GM19328 (cell line): ENCODE data around the gene SMTNL2.

ENCODE experiments used
- ATAC-seq: cut with Tn5 transposase; IDR thresholded peaks from one replicate; pipeline ENCODE4 v1.9.1; 2021; ENCODE audit warnings: mild to moderate bottlenecking, moderate library complexity; ENCODE audit not compliant: unreplicated experiment

Gene SMTNL2

DNA sequence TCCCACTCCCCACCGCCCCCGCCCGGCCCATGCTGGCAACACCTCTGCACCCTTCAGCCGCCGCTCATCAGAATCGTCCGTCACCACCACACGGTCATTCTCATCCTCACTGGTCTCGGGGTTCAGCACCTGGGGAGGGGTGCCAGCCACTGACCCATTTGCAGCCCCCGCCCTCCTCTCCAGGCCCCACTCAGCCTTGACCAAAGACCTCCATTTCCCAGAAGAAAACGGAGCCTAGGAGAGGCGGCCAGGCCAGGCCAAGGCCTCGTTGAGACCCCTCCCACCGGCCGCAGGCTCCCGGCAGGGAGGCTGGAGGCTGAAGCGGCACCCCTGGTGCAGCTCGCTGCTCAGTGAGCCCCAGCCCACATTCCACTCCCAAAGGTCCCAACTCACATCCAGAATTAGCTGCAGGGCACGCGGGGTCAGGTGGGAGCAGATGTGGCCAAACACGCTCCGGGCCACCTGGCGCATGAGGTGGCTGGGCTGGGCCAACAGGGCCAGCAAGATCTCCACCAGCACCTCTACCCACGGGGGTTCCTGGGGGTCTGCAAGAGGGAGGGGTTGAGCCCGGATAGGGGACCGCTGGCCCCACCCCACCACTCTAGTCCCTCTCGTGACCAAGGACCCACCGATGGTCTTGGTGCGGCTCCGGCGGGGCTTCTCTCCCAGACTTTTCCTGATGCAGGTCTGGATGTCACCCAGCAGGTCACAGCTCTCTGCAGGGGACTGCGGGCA, 38.9 kb upstream of the SMTNL2 start:
- ATAC-seq, result no peak

- ATAC-seq, result no peak
These were observed 37.0 kb upstream of the SMTNL2 start for GRCh38 chr17:4547118-4547906.

- ATAC-seq, result no peak
These were observed 36.3 kb upstream of the SMTNL2 start for GRCh38 chr17:4548061-4548461.

GRCh38 chr17:4548721-4549531, 35.4 kb upstream of the SMTNL2 start:
- ATAC-seq, result no peak

DNA sequence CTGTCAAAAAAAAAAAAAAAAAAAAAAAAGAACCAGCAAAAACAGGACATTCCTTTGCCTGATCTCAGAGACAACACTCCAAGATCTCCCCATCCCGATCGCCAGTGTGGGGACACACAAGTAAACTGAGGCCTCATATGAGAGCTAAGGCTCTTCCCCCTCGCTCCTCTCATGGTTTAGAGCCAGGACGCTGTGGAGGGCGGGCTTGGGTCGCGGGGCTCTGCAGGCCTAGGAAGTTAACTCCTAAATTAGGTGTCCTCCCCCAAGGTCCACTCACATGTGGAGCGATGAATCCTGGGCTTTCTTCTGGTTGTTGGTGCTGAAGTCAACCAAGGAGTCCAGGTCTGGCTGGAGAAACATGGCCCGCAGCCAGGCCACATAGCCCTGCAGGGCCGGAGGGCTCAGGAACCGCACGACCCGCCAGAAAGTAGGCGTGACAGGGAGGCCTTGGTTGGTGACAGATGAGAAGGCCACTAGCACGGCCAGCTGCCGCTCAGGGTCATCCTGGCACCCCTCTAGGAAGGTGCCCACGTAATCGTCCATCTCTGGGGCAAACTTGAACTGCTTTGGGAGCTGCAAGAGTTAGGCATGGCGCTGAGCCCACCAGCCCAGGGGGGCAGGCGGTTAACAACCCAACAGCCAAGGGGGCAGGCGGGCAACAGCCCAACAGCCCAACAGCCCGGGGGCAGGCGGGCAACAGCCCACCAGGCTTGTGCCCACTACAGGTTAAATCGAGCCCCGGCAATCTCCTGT, 34.4 kb upstream of the SMTNL2 start:
- no peak for ATAC-seq

DNA sequence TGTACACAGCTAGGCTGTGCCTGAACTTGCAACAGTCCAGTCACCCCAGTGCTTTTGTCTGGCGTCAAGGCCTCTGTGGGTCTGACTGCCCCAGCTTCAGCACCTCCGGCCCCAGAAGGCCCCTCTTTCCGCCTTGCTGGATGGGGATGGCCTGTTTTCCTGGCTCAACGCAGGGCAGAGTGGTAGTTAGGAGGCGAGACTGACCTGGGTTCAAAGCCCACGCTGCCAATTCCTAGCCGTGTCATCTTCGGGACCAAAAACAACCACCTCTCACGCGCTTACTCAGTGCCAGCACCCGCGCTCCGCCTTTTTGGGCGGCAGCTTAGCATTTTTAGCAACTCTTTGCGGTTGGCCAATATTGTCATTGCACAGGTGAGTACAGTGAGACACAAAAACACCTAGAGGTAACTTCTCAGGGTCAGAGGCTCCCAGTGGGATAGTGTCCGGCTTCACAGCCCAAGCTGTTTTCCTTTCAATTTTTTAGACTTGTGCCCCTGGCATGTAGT, 33.7 kb upstream of the SMTNL2 start:
- no peak for ATAC-seq

GRCh38 chr17:4551141-4551540, 33.2 kb upstream of the SMTNL2 start:
- ATAC-seq, result no peak

- no peak for ATAC-seq
These were observed 32.4 kb upstream of the SMTNL2 start for GRCh38 chr17:4551796-4552525.

DNA sequence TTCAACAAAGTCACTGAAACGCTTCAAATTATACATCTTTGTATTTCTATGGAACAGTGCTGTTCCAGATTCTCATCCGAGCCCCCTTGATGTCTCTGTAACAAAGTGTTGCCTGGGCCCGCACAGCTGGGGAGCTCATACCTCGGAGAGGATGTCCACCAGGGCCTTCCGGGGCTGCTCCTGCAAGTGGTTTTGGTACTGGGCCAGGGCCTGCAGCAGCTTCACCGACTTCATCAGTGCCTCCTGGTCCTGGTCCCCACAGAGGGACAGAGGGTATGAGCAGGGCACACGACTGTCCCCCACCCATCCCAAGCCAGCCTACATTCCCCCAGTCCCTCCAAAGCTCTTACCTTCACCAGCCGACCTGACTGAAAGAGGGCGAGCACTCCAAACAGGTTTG, 30.7 kb upstream of the SMTNL2 start:
- no peak for ATAC-seq

DNA sequence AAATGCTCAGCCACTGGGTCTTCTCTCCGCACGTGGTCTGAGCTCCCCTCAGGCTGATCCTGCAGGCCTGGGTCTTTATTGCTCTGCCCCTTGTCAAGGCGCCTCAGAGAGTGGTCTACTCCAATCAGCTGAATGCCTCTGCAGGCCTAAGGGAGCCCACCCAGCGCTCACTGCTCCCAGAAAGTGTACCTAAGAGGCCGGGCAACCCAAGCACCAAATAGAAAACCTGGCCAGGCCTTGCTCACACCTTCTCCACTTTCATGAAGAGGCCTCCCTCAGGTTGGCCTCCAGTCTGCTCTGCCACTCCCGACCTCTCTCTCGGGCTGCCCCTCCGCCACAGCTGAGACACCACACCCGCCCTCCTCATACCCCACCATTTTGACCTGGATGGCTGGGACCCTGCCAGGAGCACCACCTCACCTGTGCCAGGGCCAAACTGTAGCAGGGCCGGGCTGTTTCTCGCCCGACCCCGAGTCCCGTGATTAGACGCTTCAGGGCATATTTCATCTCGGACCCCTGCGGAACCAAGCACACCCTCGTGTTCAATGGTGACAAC, 29.8 kb upstream of the SMTNL2 start:
- no peak for ATAC-seq

GRCh38 chr17:4554997-4555799, 29.1 kb upstream of the SMTNL2 start, which contains the start of gene MYBBP1A:
Gene MYBBP1A (minus strand): TSS chr17:4555384. CDS start chr17:4555324, 60 bp downstream.
- ATAC-seq, result peak; percentile 77

DNA sequence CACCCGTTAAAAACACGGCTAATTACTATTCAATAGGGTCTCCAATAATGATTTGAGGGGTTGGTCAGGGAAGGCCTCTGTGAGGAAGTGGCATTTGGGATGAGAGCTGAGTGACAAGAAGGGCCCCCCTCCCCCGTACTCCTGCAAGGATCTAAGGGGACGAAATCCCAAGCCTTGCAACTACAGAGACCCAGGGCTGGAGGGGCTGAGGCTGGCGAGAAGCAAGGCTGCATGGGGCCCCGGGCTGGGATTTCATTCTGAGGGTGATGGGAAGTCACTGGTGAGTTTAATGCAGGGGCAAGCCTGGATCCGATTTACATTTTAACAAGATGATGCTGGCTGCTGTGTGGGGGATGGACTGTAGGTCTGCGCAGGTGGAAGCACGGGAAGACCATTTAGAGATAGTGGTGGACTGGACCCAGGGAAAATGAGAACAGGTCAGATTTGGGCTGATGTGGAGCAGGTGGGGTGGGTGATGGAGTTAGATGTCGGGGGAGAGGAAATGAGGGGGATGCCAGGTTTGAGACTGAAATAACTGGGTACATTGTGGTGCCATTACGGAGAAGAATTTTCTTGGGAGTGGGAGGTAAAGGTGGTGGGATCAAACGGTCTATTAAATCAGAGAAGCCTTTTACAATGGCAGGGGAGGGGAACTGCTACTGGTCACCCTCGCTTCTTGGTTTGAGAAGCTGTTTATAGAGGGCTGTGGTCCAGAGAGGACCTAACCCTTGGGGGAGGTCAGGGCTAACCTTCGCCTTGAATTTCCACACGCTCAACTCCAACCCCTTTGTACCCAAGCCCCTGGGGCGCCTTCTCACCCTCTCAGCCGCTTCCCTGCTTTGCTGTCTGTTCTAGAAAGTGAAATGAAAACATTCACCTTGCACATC, 28.2 kb upstream of the SMTNL2 start:
- ATAC-seq, result no peak

DNA sequence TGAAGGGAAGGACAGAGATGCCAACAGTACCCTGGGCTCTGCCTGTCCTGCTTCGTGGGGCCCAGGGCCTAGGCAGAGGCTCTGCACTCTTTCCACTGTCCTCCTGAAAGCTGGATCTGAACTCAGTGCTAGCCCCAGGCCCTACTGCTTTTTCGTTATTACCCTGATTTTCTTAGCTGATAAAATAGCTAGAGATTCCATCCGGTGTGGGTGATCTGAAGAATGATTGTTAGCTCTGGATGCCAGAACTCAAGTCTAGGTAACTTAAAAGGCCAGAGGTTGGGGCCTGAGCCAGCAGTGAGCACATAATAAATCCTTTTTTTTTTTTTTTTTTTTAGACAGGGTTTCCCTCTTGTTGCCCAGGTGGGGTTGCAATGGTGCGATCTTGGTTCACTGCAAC, 27.3 kb upstream of the SMTNL2 start:
- no peak for ATAC-seq

DNA sequence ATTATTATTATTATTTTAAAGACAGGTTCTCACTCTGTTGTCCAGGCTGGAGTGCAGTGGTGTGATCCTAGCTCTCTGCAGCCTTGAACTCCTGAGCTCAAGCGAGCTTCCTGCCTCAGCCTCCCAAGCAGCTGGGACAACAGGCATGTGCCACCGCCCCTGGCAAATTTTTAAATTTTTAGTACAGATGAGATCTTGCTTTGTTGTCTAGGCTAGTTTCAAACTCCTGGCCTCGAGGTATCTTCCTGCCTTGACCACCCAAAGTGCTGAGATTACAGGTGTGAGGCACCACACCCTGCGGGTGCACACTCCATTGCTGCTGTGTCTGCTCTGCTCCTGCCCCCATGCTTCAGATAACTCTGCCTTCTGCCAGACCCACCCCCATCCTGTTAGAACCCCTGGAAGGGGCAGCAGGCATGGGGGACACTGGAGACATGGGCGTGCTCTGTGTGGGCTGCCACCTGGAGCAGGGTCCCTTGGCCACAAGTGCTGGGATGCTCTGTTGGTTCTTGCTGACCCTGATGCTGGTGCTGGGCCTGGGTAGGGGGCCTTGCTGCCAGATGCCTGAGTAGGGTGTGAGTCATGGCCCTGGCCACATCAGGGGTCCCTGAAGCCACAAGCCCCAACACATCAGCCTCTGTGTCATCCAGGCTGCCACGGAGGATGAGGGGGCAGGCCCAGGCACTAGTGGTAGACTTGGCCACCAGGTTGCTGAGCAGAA, 26.5 kb upstream of the SMTNL2 start:
- no peak for ATAC-seq

DNA sequence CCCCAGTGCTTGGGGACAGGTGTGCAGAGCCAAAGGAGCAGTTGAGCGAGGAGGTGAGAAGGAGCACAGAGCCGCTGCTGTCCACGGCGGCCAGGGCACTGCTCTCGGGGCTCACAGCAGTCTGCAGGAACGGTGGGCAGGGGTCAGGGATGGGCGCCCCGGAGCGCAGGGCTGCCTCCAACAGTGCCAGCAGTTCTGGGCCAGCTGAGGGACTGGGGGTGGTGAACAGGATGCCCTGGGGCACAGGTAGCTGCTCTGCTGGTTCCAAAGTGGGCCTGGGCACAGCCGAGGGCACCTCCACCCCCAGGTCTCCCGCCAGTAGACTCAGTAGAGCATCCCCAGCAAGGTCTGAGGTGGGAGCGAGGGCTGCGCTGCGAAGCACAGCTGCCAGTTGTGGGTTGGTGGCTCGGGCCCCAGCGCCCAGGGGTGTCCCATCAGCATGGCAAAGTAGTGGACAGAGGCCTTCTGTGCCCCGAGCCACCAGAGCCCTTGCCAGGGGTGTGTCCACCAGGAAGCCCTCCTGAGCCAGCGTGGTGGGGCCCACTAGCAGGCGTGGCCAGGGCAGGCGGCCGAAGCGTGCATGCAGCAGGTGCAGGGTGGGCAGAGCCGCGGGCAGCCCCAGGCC, 25.9 kb upstream of the SMTNL2 start:
- no peak for ATAC-seq

DNA sequence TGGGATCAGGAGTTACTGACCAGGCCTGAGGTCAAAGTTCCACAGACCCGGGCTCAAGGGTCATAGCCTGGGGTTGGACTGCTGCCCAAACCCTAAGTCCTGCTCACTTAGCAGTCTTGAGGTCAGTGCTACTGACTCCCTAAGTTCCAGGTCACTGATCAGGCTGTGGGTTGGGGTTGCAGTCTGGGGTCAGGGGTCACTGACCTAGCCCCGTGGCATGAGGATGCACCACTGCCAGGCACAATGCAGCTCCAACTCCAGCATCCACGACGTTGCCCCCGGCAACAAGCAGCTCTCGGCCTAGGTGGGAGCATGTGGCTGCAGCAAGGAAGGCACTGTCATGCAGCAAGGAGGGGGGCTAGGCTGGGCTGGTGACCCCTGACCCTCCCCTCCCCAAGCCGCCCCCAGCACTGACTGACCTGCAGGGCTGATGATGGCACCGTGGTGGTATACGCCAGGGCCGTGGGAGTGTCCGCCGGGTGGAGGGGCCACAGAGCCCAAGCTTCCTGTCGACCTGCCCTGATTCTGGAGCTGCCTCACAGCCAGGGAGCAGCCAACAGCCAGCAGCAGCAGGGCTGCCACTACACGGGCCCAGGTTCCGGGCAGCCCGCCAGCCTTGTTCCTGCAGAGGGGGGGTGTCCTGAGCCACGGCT, 25.1 kb upstream of the SMTNL2 start:
- ATAC-seq, result no peak
